Activated naive CD8-positive, alpha-beta T cell treated with anti-CD3 and anti-CD28 coated beads for 36 hours (primary cell): ENCODE measurements around the gene TMED1. TPM values are rescaled to one million over a fixed set of nuclear protein-coding genes. Genes with fewer than 3 reads are reported as not detected.
"Not testable (repeated sequence)": the region's sequence is repeated elsewhere in the genome, so short reads cannot be mapped to it uniquely, and the experiment has no call there.

Experiments used
- DNase-seq: peaks from one replicate; pipeline ENCODE4 v3.0.0; 2021
- H3K27ac Mint-ChIP-seq: one replicate; pipeline ENCODE4 v1.8.0; 2022; ENCODE audit warnings: mild to moderate bottlenecking, moderate library complexity, mixed read lengths
- H3K27me3 Mint-ChIP-seq: one replicate; pipeline ENCODE4 v1.8.0; 2022; ENCODE audit warnings: mild to moderate bottlenecking, mixed read lengths
- H3K36me3 Mint-ChIP-seq: one replicate; pipeline ENCODE4 v1.8.0; 2021; ENCODE audit warnings: mild to moderate bottlenecking, mixed read lengths
- H3K4me1 Mint-ChIP-seq: one replicate; pipeline ENCODE4 v1.8.0; 2021; ENCODE audit warnings: mixed read lengths
- H3K4me3 Mint-ChIP-seq: one replicate; pipeline ENCODE4 v1.8.0; 2022; ENCODE audit warnings: mild to moderate bottlenecking, moderate library complexity, mixed read lengths
- H3K9me3 Mint-ChIP-seq: one replicate; pipeline ENCODE4 v1.8.0; 2022; ENCODE audit warnings: mixed read lengths
- total RNA-seq, 2 experiments: library from RNA; stranded (reverse); gene quantifications; one replicate each; pipeline ENCODE4 v1.2.3, GENCODE V29; 2021

The TMED1 gene
- total RNA-seq, 2 experiments from 2014 or later: 14.3 to 14.8 TPM

GRCh38 chr19:10869872-10870311, 33.9 kb upstream of the TMED1 start:
- Mint-ChIP-seq H3K4me1 (peaks cover 32% of the 10 kb centered on the region), H3K27ac (peak overlapping the region; percentile 52), H3K4me3 (peak overlapping the region; percentile 82)
- not testable (repeated sequence) for H3K36me3 Mint-ChIP-seq, H3K9me3 Mint-ChIP-seq, DNase-seq, H3K27me3 Mint-ChIP-seq

- Mint-ChIP-seq H3K9me3 (no peaks in the 10 kb centered on the region), H3K4me1 (peaks cover 31% of the 10 kb centered on the region), H3K27me3 (no peaks in the 10 kb centered on the region), H3K36me3 (no peaks in the 10 kb centered on the region), H3K4me3 (no peak overlapping the region), H3K27ac (peak overlapping the region; percentile 42)
- no peak for DNase-seq
These were observed 33.0 kb upstream of the TMED1 start for GRCh38 chr19:10868872-10869547.

GRCh38 chr19:10866495-10866894, 30.5 kb upstream of the TMED1 start:
- Mint-ChIP-seq H3K27ac (no peak overlapping the region), H3K4me1 (peaks cover 19% of the 10 kb centered on the region), H3K9me3 (no peaks in the 10 kb centered on the region), H3K27me3 (no peaks in the 10 kb centered on the region), H3K36me3 (no peaks in the 10 kb centered on the region), H3K4me3 (no peak overlapping the region)
- no peak for DNase-seq

- Mint-ChIP-seq H3K36me3 (no peaks in the 10 kb centered on the region), H3K27me3 (no peaks in the 10 kb centered on the region), H3K4me3 (no peak overlapping the region), H3K9me3 (no peaks in the 10 kb centered on the region), H3K27ac (peak overlapping the region; percentile 21), H3K4me1 (peaks cover 14% of the 10 kb centered on the region)
- peak; percentile 79 for DNase-seq
These were observed 28.5 kb upstream of the TMED1 start for GRCh38 chr19:10864538-10864899.

- no peak overlapping the region for H3K27ac Mint-ChIP-seq
- no peak for DNase-seq
- H3K4me1 Mint-ChIP-seq: peaks cover 10% of the 10 kb centered on the region
- H3K9me3 Mint-ChIP-seq: no peaks in the 10 kb centered on the region
- no peaks in the 10 kb centered on the region for H3K27me3 Mint-ChIP-seq
- H3K4me3 Mint-ChIP-seq: no peak overlapping the region
- H3K36me3 Mint-ChIP-seq: no peaks in the 10 kb centered on the region
These were observed 27.2 kb upstream of the TMED1 start for GRCh38 chr19:10863107-10863717.

- H3K27me3 Mint-ChIP-seq: no peaks in the 10 kb centered on the region
- no peak for DNase-seq
- H3K36me3 Mint-ChIP-seq: no peaks in the 10 kb centered on the region
- H3K4me1 Mint-ChIP-seq: peaks cover 5% of the 10 kb centered on the region
- H3K4me3 Mint-ChIP-seq: no peak overlapping the region
- H3K27ac Mint-ChIP-seq: no peak overlapping the region
- no peaks in the 10 kb centered on the region for H3K9me3 Mint-ChIP-seq
These were observed 26.6 kb upstream of the TMED1 start for GRCh38 chr19:10862561-10863106.

- H3K27me3 Mint-ChIP-seq: no peaks in the 10 kb centered on the region
- no peak overlapping the region for H3K27ac Mint-ChIP-seq
- H3K4me3 Mint-ChIP-seq: no peak overlapping the region
- H3K9me3 Mint-ChIP-seq: no peaks in the 10 kb centered on the region
- DNase-seq: no peak
- no peaks in the 10 kb centered on the region for H3K36me3 Mint-ChIP-seq
- H3K4me1 Mint-ChIP-seq: peaks cover 4% of the 10 kb centered on the region
These were observed 25.2 kb upstream of the TMED1 start for GRCh38 chr19:10861103-10861651.

- H3K9me3 Mint-ChIP-seq: no peaks in the 10 kb centered on the region
- no peak overlapping the region for H3K27ac Mint-ChIP-seq
These were observed 22.3 kb upstream of the TMED1 start for GRCh38 chr19:10858204-10858828.

GRCh38 chr19:10856899-10857298, 20.9 kb upstream of the TMED1 start:
- not testable (repeated sequence) for H3K36me3 Mint-ChIP-seq, H3K4me1 Mint-ChIP-seq, H3K27me3 Mint-ChIP-seq, H3K27ac Mint-ChIP-seq, H3K9me3 Mint-ChIP-seq, DNase-seq, H3K4me3 Mint-ChIP-seq

More at GRCh38 chr19:10858204-10858828, 22.3 kb upstream of the TMED1 start:
- Mint-ChIP-seq H3K36me3 (no peaks in the 10 kb centered on the region), H3K27me3 (no peaks in the 10 kb centered on the region), H3K4me3 (no peak overlapping the region), H3K4me1 (no peaks in the 10 kb centered on the region)
- DNase-seq: peak; percentile 58

GRCh38 chr19:10855879-10856522, 20.0 kb upstream of the TMED1 start:
- DNase-seq: no peak
- H3K36me3 Mint-ChIP-seq: no peaks in the 10 kb centered on the region
- no peaks in the 10 kb centered on the region for H3K27me3 Mint-ChIP-seq
- no peak overlapping the region for H3K4me3 Mint-ChIP-seq
- no peak overlapping the region for H3K27ac Mint-ChIP-seq
- H3K9me3 Mint-ChIP-seq: no peaks in the 10 kb centered on the region
- H3K4me1 Mint-ChIP-seq: no peaks in the 10 kb centered on the region

- Mint-ChIP-seq H3K27me3 (no peaks in the 10 kb centered on the region), H3K27ac (no peak overlapping the region), H3K4me3 (no peak overlapping the region), H3K36me3 (no peaks in the 10 kb centered on the region), H3K4me1 (no peaks in the 10 kb centered on the region), H3K9me3 (no peaks in the 10 kb centered on the region)
- no peak for DNase-seq
These were observed 18.5 kb upstream of the TMED1 start for GRCh38 chr19:10854350-10855089.

- H3K36me3 Mint-ChIP-seq: no peaks in the 10 kb centered on the region
- H3K4me3 Mint-ChIP-seq: no peak overlapping the region
- no peak overlapping the region for H3K27ac Mint-ChIP-seq
- no peak for DNase-seq
- H3K4me1 Mint-ChIP-seq: peaks cover 7% of the 10 kb centered on the region
- H3K9me3 Mint-ChIP-seq: no peaks in the 10 kb centered on the region
- H3K27me3 Mint-ChIP-seq: no peaks in the 10 kb centered on the region
These were observed 16.9 kb upstream of the TMED1 start for GRCh38 chr19:10852941-10853340.

- H3K36me3 Mint-ChIP-seq: no peaks in the 10 kb centered on the region
- H3K4me1 Mint-ChIP-seq: peaks cover 10% of the 10 kb centered on the region
- H3K4me3 Mint-ChIP-seq: no peak overlapping the region
- H3K9me3 Mint-ChIP-seq: no peaks in the 10 kb centered on the region
- H3K27ac Mint-ChIP-seq: no peak overlapping the region
- H3K27me3 Mint-ChIP-seq: no peaks in the 10 kb centered on the region
- DNase-seq: no peak
These were observed 16.2 kb upstream of the TMED1 start for GRCh38 chr19:10852098-10852800.

- Mint-ChIP-seq H3K4me3 (no peak overlapping the region), H3K36me3 (no peaks in the 10 kb centered on the region), H3K4me1 (peaks cover 10% of the 10 kb centered on the region), H3K9me3 (peaks cover 5% of the 10 kb centered on the region), H3K27me3 (no peaks in the 10 kb centered on the region), H3K27ac (no peak overlapping the region)
- no peak for DNase-seq
These were observed 14.6 kb upstream of the TMED1 start for GRCh38 chr19:10850631-10851030.
